DND-41 (cell line): Measurements from ENCODE around the gene RAB42.

Source experiments
- ATAC-seq: fragments of 200-7000 bp; cut with Tn5 transposase; 3 replicates; pipeline ENCODE4 v1.9.1; 2021; ENCODE audit warnings: low read depth; ENCODE audit not compliant: insufficient read depth
- DNase-seq: peaks from one replicate; pipeline ENCODE4 v3.0.0-alpha.2; 2020
- H2AFZ ChIP-seq: 2 replicates; pipeline ENCODE4 v1.6.0; 2012; ENCODE audit warnings: low read depth, low read length
- H3K27ac ChIP-seq: 2 replicates; pipeline ENCODE4 v1.5.1; 2012; ENCODE audit warnings: low read length, inconsistent platforms
- H3K27me3 ChIP-seq: fragments of 200-600 bp; sonication (generic); 2 replicates; pipeline ENCODE4 v1.6.0; 2012; ENCODE audit warnings: low read length, mild to moderate bottlenecking, inconsistent platforms; ENCODE audit not compliant: insufficient read depth, poor library complexity
- H3K36me3 ChIP-seq: 2 replicates; pipeline ENCODE4 v1.5.1; 2012; ENCODE audit warnings: low read length, inconsistent platforms; ENCODE audit not compliant: insufficient read depth
- H3K4me1 ChIP-seq: 2 replicates; pipeline ENCODE4 v1.5.1; 2012; ENCODE audit warnings: mild to moderate bottlenecking, low read length; ENCODE audit not compliant: insufficient read depth
- H3K4me2 ChIP-seq: 2 replicates; pipeline ENCODE4 v1.6.0; 2012; ENCODE audit warnings: mild to moderate bottlenecking, moderate library complexity, low read length, inconsistent platforms; ENCODE audit not compliant: insufficient read depth
- H3K4me3 ChIP-seq, 2 experiments: fragments of 200-600 bp in 1 of 2; shearing (Covaris generic) in 1 of 2; 2 replicates each; pipeline ENCODE4 v1.5.1; 2012 to 2016; ENCODE audit warnings: inconsistent platforms in 2 of 2, low read length in 2 of 2, mild to moderate bottlenecking in 2 of 2, low read depth in 1 of 2, moderate library complexity in 1 of 2
- H3K79me2 ChIP-seq: 2 replicates; pipeline ENCODE4 v1.6.0; 2012; ENCODE audit warnings: low read length, inconsistent platforms; ENCODE audit not compliant: insufficient read depth
- H3K9ac ChIP-seq: 2 replicates; pipeline ENCODE4 v1.6.0; 2012; ENCODE audit warnings: low read depth, mild to moderate bottlenecking, inconsistent platforms, low read length, moderate library complexity
- H3K9me3 ChIP-seq: 2 replicates; pipeline ENCODE4 v1.5.1; 2012; ENCODE audit warnings: low read length, moderate library complexity, mild to moderate bottlenecking, inconsistent platforms; ENCODE audit not compliant: insufficient read depth, severe bottlenecking
- H4K20me1 ChIP-seq: 2 replicates; pipeline ENCODE4 v1.6.0; 2012; ENCODE audit warnings: low read length; ENCODE audit not compliant: insufficient read depth
- EZH2 ChIP-seq: IDR thresholded peaks from 3 replicates; pipeline ENCODE4 v1.6.1; 2012; ENCODE audit warnings: borderline replicate concordance, low read depth, mild to moderate bottlenecking, moderate library complexity, low read length, inconsistent platforms; ENCODE audit not compliant: severe bottlenecking
- TF ChIP-seq, protein P1 (sequence below): IDR thresholded peaks from 2 replicates; pipeline ENCODE4 v1.5.1; 2012; ENCODE audit warnings: borderline replicate concordance, low read length, moderate library complexity, mild to moderate bottlenecking; ENCODE audit not compliant: poor library complexity, severe bottlenecking; ENCODE audit errors: extremely low read depth

RAB42 gene

DNA sequence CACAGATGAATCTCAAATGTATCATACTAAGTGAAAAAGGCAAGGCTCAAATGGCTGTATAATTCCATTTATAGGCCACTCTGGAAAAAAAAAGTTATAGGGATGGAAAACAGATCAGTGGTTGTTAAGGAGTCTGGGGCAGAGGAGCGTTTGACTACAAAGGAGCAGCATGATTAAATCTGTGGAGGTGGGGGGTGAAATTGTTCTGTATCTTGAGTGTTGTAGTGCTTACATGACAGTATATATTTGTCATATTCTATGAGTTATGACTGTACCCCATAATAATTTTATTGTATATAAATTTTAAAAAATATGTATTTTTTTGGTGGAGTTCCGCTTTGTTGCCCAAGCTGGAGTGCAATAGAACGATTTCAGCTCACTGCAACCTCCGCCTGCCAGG, 40.5 kb downstream of the RAB42 start:
- H3K4me1 ChIP-seq, result no peaks in the 10 kb centered on the region
- ATAC-seq (no peak), DNase-seq (no peak)
- H2AFZ ChIP-seq, result no peak overlapping the region
- H3K79me2 ChIP-seq, result peaks cover 11% of the 10 kb centered on the region
- H3K9ac ChIP-seq, result no peak overlapping the region
- no peak overlapping the region for H3K4me3 ChIP-seq
- no peaks in the 10 kb centered on the region for H3K27me3 ChIP-seq
- H3K9me3 ChIP-seq, result no peaks in the 10 kb centered on the region
- H3K4me2 ChIP-seq, result no peak overlapping the region
- no peak overlapping the region for H3K27ac ChIP-seq
- H4K20me1 ChIP-seq, result no peaks in the 10 kb centered on the region
- no peaks in the 10 kb centered on the region for H3K36me3 ChIP-seq
- TF ChIP-seq EZH2, result no peak
- TF ChIP-seq, protein P1, sequence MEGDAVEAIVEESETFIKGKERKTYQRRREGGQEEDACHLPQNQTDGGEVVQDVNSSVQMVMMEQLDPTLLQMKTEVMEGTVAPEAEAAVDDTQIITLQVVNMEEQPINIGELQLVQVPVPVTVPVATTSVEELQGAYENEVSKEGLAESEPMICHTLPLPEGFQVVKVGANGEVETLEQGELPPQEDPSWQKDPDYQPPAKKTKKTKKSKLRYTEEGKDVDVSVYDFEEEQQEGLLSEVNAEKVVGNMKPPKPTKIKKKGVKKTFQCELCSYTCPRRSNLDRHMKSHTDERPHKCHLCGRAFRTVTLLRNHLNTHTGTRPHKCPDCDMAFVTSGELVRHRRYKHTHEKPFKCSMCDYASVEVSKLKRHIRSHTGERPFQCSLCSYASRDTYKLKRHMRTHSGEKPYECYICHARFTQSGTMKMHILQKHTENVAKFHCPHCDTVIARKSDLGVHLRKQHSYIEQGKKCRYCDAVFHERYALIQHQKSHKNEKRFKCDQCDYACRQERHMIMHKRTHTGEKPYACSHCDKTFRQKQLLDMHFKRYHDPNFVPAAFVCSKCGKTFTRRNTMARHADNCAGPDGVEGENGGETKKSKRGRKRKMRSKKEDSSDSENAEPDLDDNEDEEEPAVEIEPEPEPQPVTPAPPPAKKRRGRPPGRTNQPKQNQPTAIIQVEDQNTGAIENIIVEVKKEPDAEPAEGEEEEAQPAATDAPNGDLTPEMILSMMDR, result no peak

DNA sequence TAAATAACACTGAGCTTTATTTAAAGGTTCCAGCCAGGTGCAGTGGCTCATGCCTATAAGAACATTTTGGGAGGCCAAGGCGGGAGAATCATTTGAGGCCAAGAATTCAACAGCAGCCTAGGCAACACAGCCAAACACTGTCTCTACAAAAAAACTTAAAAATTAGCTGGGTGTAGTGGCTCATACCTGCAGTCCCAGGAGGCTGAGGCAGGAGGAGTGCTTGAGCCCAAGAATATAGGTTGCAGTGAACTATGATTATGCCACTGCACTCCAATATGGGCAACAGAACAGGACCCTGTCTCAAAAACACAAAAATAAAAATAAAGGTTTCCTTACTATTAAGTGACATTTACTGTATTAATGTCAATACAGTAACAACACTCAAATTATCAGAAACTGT, 48.7 kb downstream of the RAB42 start:
- H3K9ac ChIP-seq, result 0 out of 2 replicates have a peak overlapping the region, but pooled peaks have one; percentile 74
- H3K27ac ChIP-seq, result no peak overlapping the region
- no peak for ATAC-seq
- peak overlapping the region; percentile 71 for H3K4me2 ChIP-seq
- H3K4me3 ChIP-seq, result no peak overlapping the region
- no peaks in the 10 kb centered on the region for H3K36me3 ChIP-seq
- DNase-seq, result peak; percentile 24
- peaks cover 56% of the 10 kb centered on the region for H3K79me2 ChIP-seq
- no peaks in the 10 kb centered on the region for H3K27me3 ChIP-seq
- TF ChIP-seq EZH2, result no peak
- TF ChIP-seq, protein P1, result peak; percentile 41
- no peaks in the 10 kb centered on the region for H3K9me3 ChIP-seq
- H4K20me1 ChIP-seq, result no peaks in the 10 kb centered on the region
- H3K4me1 ChIP-seq, result peaks cover 27% of the 10 kb centered on the region
- no peak overlapping the region for H2AFZ ChIP-seq

DNA sequence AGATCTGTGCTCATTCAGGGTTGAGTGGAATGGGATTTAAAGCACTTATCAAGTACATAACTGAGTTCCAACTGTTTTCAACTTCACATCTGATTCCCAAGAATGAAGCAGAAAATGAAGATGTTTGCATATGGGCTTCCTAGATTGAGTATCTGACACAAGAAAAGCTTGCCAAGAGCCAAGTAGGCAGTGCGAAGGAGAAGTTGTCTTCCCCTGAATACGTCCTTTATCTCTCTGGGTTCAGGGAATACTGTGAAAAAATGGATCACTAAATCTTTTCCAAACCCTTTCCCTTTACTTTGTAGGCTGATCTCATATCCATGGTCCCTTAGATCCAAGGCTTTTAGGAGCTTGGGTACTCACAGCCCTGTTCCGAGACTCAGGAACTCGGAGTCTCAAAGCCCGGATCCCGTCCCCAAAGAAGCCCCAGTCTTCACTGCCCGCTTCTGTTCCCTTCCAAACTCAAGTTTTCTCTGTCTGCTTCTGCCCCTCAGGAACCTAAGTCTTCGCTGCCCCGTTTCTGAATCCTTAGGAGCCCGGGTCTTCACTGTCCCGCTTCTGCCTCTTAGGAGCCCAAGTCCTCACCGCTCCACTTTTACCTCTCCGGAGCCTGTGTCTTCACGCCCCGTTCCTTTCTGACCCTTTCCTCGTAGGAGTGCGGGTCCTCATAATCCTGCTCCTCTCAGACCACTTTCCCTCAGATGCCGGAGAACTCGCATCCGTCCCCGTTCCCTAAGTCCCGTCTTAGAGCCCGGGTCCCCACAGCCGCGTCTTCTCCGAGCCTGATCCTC, 50.2 kb downstream of the RAB42 start:
- Histone ChIP-seq H2AFZ (peak overlapping the region; percentile 93), H3K27ac (peak overlapping the region; percentile 85), H3K27me3 (no peaks in the 10 kb centered on the region), H3K79me2 (peaks cover 50% of the 10 kb centered on the region), H3K36me3 (no peaks in the 10 kb centered on the region), H3K9ac (peak overlapping the region; percentile 74), H4K20me1 (no peaks in the 10 kb centered on the region), H3K9me3 (no peaks in the 10 kb centered on the region), H3K4me2 (peak overlapping the region; percentile 71), H3K4me1 (peaks cover 31% of the 10 kb centered on the region), H3K4me3 (peak overlapping the region; percentile 65 to 81; a peak in 3 of 4 replicates)
- DNase-seq (no peak), ATAC-seq (peak; percentile 49)
- TF ChIP-seq, protein P1, result no peak
- TF ChIP-seq EZH2, result no peak
